Effector memory CD8-positive, alpha-beta T cell (primary cell): ENCODE data around the gene C13orf46.
A peak's percentile ranks its signal among the peaks of the same experiment; 100 is the strongest.

Source experiments
- ATAC-seq: fragments of 150-1000 bp; cut with Tn5 transposase; replicated peaks from 2 replicates; pipeline ENCODE4 v1.10.0; 2021; ENCODE audit warnings: mild to moderate bottlenecking, moderate library complexity
- DNase-seq, 3 experiments: peaks; one replicate each; pipeline ENCODE4 v3.0.0; 2021
- H3K27ac Mint-ChIP-seq, 2 donors: one replicate each; pipeline ENCODE4 v1.8.0; 2022; ENCODE audit warnings: mild to moderate bottlenecking in 2 of 2, mixed read lengths in 2 of 2, moderate library complexity in 2 of 2
- H3K27me3 Mint-ChIP-seq, 2 donors: one replicate each; pipeline ENCODE4 v1.8.0; 2022; ENCODE audit warnings: mixed read lengths in 2 of 2
- H3K36me3 Mint-ChIP-seq: one replicate; pipeline ENCODE4 v1.8.0; 2022; ENCODE audit warnings: mild to moderate bottlenecking, moderate library complexity, mixed read lengths; ENCODE audit not compliant: insufficient read depth
- H3K4me1 Mint-ChIP-seq, 2 donors: one replicate each; pipeline ENCODE4 v1.8.0; 2022; ENCODE audit warnings: low read depth in 2 of 2, mixed read lengths in 2 of 2
- H3K4me3 Mint-ChIP-seq, 2 donors: one replicate each; pipeline ENCODE4 v1.8.0; 2022; ENCODE audit warnings: mild to moderate bottlenecking in 2 of 2, mixed read lengths in 2 of 2, moderate library complexity in 2 of 2
- H3K9me3 Mint-ChIP-seq, 2 donors: one replicate each; pipeline ENCODE4 v1.8.0; 2022; ENCODE audit warnings: mixed read lengths in 2 of 2

C13orf46 gene

DNA sequence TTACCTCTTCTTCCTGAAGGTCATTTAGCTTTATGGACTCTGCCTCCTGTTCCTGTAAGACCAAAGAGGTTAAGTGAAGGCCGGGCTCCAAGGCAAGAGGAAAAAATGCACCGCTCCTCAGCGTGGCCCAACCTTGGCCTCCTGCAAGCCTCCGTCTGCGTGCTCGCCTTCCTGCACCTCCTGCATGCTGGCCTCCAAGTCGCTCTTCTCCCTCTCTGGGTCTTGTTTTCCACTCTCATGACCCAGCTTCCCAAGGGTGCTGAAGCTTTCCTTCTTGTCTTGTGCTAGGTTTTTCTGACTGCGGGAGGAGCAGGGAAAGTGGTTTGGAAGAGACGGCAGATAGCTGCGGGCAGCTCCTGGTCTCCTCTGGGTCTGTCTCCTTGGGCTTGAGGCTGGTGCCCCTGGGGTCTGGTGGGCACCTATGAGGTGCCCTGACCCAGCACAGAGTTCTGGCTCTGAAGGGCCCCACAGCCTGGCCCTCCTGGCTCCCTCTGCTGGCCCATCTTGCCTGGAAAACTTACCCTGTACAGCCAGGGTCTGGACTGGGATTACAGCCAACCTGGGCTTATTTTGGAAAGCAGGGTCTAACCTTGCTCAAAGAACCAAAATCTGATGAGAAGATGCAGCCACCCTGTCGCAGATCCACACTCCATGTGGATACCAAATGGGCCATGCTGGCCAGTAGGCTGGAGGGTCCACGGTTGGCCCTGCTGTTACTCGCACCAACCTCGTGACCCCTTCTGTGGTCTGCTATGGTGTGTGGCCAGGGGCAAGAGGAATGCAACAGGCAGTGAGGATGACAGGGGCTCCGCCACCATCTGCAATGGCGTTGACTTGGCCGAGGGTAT lies 5.2 kb downstream of the C13orf46 start:
- no peaks in the 10 kb centered on the region for H3K9me3 Mint-ChIP-seq
- no peak for ATAC-seq

DNA sequence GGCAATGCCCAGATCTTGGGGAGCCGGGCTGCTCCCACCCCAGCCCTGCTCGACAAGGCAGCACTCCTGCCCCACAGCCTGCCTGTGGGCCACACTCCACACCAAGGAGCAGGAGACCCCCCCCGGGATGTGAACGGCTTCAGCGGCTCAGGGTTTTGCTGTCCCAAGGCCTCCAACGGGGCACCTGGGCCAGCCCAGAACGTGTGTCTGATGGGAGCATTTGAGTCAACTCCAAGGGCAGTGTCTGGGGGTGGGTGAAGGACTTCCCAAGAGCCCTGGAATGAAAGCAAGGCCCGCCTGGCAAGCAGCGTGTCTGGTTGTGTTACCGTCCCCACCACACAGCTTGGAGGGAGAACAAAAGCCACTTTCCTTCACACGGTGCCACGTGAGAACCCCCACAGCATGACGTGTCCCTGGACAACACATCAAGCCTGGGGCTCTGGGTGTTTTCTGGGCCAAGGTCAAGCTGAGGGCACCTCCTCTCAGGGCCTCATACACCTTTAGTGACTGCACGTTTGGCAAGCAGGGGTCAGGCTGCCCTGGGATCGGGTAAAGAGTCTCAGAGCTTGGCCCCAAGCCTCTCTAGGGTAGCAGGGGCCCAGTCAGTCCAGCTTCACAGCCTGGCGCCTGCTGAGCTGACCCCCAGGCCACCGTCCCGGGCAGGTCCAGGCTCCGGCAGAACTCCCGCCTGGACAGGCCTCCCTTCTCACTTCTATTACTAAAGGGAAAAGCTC lies 6.0 kb downstream of the C13orf46 start:
- H3K36me3 Mint-ChIP-seq, result peaks cover 34% of the 10 kb centered on the region
- DNase-seq (no peak), ATAC-seq (no peak)
- H3K27ac Mint-ChIP-seq, result no peak overlapping the region
- no peaks in the 10 kb centered on the region for H3K9me3 Mint-ChIP-seq
- H3K4me3 Mint-ChIP-seq, result no peak overlapping the region
- H3K4me1 Mint-ChIP-seq, result no peaks in the 10 kb centered on the region
- H3K27me3 Mint-ChIP-seq, result no peaks in the 10 kb centered on the region

More for the DNA sequence above, 5.2 kb downstream of the C13orf46 start:
- H3K27ac Mint-ChIP-seq, result peak overlapping the region in 1 of 2 donors; percentile 10
- no peaks in the 10 kb centered on the region for H3K4me1 Mint-ChIP-seq
- H3K27me3 Mint-ChIP-seq, result no peaks in the 10 kb centered on the region
- H3K36me3 Mint-ChIP-seq, result peaks cover 33% of the 10 kb centered on the region
- DNase-seq, result no peak
- no peak overlapping the region for H3K4me3 Mint-ChIP-seq

DNA sequence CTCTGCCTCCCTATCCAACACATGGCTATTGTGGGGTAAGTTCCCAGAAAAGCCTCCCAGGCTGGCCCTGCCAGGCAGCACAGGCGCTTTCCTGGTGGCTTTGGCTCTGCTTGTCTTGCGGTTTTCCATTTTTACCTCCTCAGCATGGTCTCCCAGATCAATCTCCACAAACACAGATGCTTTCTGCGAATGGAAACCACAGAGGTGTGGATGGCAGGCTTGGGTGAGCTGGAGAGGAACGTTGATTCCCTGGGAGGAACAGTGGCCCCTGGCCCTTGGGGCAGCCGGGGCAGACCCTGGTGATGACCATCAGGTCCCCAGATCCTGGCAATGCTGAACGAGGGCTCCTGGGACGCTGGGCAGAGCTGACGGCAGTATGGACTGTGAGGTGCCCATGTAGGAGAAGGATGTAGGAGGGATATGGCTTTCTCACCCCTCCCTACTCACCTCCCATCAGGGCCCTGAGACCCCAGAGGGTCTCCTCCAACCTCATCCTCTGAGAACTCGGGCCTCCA lies 6.6 kb downstream of the C13orf46 start:
- Mint-ChIP-seq H3K27ac (no peak overlapping the region), H3K27me3 (no peaks in the 10 kb centered on the region), H3K9me3 (no peaks in the 10 kb centered on the region), H3K4me1 (no peaks in the 10 kb centered on the region), H3K36me3 (peaks cover 34% of the 10 kb centered on the region), H3K4me3 (no peak overlapping the region)
- ATAC-seq (no peak), DNase-seq (no peak)

DNA sequence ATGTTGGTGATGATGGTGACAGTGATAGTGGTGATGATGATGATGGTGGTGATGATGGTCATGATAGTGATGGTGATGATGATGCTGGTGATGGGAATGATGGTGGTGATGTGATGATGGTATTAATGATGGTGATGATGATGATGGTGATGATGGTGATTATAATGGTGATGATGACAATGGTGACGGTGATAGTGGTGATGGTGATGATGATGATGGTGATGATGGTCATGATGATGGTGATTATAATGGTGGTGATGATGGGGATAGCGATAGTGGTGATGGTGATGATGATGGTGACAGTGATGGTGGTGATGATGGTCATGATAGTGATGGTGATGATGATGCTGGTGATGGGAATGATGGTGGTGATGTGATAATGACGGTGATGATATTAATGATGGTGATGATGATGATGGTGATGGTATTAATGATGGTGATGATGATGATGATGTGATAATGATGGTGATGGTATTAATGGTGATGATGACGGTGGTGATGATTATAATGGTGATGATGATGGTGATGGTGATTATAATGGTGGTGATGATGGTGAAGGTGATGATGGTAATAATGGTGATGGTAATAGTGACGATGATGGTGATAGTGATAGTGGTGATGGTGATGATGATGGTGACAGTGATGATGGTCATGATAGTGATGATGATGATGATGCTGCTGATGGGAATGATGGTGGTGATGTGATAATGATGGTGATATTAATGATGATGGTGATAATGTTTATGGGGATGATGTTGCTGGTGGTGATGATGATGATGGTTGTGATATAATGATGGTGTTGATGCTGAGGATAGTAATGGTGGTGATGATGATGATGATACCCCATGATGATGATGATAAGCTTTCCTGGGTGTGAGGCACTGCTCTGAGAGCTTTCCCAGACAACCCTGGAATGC lies 7.7 kb downstream of the C13orf46 start:
- Mint-ChIP-seq H3K27ac (no peak overlapping the region), H3K4me3 (no peak overlapping the region), H3K4me1 (no peaks in the 10 kb centered on the region), H3K36me3 (peaks cover 33% of the 10 kb centered on the region), H3K9me3 (no peaks in the 10 kb centered on the region), H3K27me3 (no peaks in the 10 kb centered on the region)
- DNase-seq (no peak), ATAC-seq (no peak)

DNA sequence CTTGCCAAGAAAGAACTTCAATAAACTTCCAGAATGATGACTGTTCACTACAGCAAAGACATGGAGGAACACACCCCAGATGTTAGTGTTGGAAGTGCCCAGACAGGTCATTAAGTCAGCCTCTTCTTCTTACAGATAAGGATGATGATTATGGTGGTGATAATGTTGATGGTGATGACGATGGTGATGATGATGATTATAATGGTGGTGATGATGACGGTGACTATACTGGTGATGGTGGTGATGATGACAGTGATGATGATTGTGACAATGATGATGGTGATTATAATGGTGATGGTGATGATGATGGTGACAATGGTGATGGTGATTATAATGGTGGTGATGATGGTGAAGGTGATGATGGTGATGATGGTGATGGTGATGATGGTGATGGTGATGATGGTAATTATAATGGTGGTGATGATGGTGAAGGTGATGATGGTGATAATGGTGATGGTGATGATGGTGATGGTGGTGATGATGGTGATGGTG lies 8.4 kb downstream of the C13orf46 start:
- no peaks in the 10 kb centered on the region for H3K9me3 Mint-ChIP-seq
- H3K36me3 Mint-ChIP-seq, result peaks cover 26% of the 10 kb centered on the region

DNA sequence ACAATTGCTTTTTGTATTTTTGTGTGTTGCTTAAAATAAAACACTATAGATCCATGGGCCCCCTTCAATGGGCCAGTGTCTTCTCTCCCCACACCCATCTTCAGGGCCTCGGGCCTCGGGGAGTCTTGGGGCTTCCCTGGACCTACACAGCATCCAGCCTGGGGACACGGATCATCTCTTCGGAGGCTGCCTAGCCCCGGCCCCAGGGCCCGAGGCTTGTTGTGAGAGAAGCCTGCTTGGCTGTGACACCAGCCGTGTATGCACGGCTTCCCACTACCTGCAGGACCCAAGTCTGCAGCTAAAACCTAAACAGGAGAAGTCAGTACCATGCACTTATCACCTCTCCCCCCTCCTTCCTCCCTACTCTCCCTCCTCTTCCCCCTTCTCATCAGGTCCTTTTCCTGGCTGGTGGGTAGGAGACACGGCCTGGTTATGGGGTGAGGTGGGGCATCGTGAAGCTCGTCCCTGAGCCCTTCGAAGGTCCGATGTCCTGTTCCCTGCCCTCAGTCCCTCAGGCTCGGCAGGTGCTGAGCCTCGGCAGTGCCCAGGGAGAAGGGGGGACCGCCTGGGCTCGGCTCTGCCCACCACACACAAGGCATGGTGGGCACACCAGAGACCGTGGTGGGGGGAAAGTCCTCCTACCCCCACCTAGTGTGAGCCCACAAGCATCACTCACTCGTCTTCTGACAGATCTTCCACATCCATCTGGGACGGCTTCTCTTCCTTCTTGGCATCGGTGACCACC lies 9.5 kb downstream of the C13orf46 start:
- Mint-ChIP-seq H3K36me3 (peaks cover 18% of the 10 kb centered on the region), H3K27me3 (no peaks in the 10 kb centered on the region), H3K27ac (no peak overlapping the region), H3K9me3 (peaks cover 0 to 1% of the 10 kb centered on the region in 2 donors), H3K4me1 (no peaks in the 10 kb centered on the region), H3K4me3 (no peak overlapping the region)
- DNase-seq (no peak), ATAC-seq (no peak)

More for the DNA sequence above, 8.4 kb downstream of the C13orf46 start:
- ATAC-seq, result no peak
- Mint-ChIP-seq H3K4me1 (no peaks in the 10 kb centered on the region), H3K4me3 (no peak overlapping the region), H3K27me3 (no peaks in the 10 kb centered on the region), H3K27ac (no peak overlapping the region)
- DNase-seq, result no peak

DNA sequence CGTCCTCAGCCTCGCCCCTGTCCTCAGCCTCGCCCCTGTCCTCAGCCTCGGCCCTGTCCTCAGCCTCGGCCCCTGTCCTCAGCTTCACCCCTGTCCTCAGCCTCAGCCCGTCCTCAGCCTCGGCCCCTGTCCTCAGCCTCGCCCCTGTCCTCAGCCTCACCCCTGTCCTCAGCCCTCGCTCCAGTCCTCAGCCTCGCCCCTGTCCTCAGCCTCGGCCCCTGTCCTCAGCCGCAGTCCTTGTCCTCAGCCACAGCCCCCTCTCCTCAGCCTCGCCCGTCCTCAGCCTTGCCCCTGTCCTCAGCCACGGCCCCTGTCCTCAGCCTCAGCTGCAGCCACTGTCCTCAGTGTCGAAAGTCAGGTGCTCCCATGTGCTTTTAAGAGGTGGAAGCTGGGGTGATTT lies 10.5 kb downstream of the C13orf46 start:
- H3K4me3 Mint-ChIP-seq, result no peak overlapping the region
- peaks cover 26% of the 10 kb centered on the region for H3K36me3 Mint-ChIP-seq
- ATAC-seq (no peak), DNase-seq (no peak)
- H3K27me3 Mint-ChIP-seq, result no peaks in the 10 kb centered on the region
- peaks cover 0 to 1% of the 10 kb centered on the region in 2 donors for H3K9me3 Mint-ChIP-seq
- no peak overlapping the region for H3K27ac Mint-ChIP-seq
- peaks cover 1 to 7% of the 10 kb centered on the region in 2 donors for H3K4me1 Mint-ChIP-seq

DNA sequence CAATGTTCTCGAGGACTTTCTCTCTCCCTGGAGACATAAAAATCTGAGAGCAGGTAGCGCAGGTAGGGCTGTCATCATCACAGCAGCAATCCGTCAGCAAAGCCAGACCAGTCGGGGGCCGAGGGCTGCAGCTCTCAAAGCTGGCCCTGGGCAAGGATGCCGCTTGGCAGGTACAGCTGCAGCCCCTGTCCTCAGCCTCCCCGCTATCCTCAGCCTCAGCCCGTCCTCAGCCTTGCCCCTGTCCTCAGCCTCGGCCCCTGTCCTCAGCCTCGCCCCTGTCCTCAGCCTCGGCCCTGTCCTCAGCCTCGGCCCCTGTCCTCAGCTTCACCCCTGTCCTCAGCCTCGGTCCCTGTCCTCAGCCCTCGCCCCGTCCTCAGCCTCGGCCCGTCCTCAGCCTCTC lies 10.9 kb downstream of the C13orf46 start:
- ATAC-seq (no peak), DNase-seq (no peak)
- no peak overlapping the region for H3K27ac Mint-ChIP-seq
- no peaks in the 10 kb centered on the region for H3K27me3 Mint-ChIP-seq
- peaks cover 2 to 11% of the 10 kb centered on the region in 2 donors for H3K4me1 Mint-ChIP-seq
- peaks cover 30% of the 10 kb centered on the region for H3K36me3 Mint-ChIP-seq
- no peak overlapping the region for H3K4me3 Mint-ChIP-seq
- peaks cover 0 to 1% of the 10 kb centered on the region in 2 donors for H3K9me3 Mint-ChIP-seq

DNA sequence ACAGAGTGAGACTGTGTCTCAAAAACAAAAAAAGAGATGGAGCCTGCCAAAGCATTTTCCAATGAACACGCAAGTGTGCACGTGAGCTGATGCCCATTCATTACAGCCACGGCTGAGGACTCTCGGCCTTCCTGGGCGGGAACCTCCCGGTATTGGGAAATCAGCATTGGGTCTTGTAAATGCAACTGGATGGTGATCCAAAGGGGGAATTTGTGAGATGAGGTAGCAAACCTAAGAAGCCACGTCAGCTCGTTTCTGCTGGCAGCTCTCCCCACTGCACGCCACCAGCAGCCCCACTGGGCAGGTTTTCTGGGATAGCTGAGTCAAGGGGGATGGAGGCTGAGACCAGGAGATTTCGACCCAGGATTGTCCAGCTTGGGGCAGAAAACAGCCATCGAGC lies 11.5 kb downstream of the C13orf46 start:
- peaks cover 0 to 1% of the 10 kb centered on the region in 2 donors for H3K9me3 Mint-ChIP-seq
- H3K27ac Mint-ChIP-seq, result peak overlapping the region in 1 of 2 donors; percentile 24
- H3K36me3 Mint-ChIP-seq, result peaks cover 31% of the 10 kb centered on the region
- DNase-seq (no peak), ATAC-seq (no peak)
- no peak overlapping the region for H3K4me3 Mint-ChIP-seq
- H3K4me1 Mint-ChIP-seq, result peaks cover 6 to 14% of the 10 kb centered on the region in 2 donors
- no peaks in the 10 kb centered on the region for H3K27me3 Mint-ChIP-seq

DNA sequence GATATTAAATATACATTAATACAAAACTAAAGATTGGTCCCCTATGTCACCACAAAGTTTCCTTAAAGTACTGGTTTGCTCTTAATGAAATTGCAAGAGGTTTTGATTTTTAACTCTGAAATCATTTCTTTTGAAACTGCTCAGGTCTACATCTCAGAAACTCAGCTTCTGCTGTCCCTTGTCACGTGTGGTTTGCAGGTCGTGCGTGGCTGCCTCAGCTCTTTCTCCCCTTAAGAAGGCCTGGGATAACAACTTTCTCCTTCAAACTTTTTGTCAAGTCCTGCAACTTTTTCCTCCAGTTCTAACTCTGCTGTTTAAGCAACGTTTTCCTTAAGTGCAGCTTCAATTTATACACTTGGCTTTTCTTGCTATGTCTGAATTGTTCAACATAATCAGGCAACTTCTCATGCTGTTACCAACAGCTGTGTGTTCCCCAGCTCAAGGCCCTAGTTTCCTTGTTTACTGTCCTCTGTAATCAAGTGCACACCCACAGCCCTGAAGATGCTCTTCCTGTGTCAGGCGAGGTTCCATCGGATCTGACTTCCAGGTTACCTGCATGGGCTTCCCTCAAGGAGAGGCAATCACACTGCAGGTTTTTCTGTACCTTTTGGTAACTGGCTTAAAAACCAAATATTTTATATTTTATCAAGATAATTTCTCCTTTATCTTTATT lies 13.5 kb downstream of the C13orf46 start:
- Mint-ChIP-seq H3K27ac (peak overlapping the region in 1 of 2 donors; percentile 59), H3K36me3 (peaks cover 45% of the 10 kb centered on the region), H3K4me1 (peaks cover 9 to 17% of the 10 kb centered on the region in 2 donors), H3K4me3 (no peak overlapping the region), H3K27me3 (no peaks in the 10 kb centered on the region), H3K9me3 (peaks cover 1 to 8% of the 10 kb centered on the region in 2 donors)
- no peak for DNase-seq
- ATAC-seq, result no peak

DNA sequence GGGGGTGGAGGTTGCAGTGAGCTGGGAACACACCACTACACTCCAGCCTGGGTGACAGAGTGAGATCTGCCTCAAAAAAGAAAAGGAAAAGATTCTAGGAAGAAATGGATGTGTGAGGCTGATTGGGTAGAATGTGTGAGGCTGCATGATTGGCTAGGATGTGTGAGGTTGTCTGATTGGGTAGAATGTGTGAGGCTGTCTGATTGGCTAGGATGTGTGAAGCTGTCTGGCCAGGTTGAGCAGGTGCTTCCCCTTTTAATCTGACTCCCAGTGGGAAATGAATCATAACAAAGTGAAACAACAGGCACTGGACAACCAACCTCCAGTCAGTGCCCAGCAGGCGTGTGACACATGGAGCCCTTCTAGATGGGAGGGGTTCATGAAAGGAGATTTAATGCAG lies 14.7 kb downstream of the C13orf46 start:
- H3K27me3 Mint-ChIP-seq, result no peaks in the 10 kb centered on the region
- peaks cover 56% of the 10 kb centered on the region for H3K36me3 Mint-ChIP-seq
- H3K4me3 Mint-ChIP-seq, result no peak overlapping the region
- no peak for DNase-seq
- ATAC-seq, result no peak
- H3K9me3 Mint-ChIP-seq, result peaks cover 1 to 8% of the 10 kb centered on the region in 2 donors
- peaks cover 9 to 17% of the 10 kb centered on the region in 2 donors for H3K4me1 Mint-ChIP-seq
- H3K27ac Mint-ChIP-seq, result peak overlapping the region; percentile 46 to 85

DNA sequence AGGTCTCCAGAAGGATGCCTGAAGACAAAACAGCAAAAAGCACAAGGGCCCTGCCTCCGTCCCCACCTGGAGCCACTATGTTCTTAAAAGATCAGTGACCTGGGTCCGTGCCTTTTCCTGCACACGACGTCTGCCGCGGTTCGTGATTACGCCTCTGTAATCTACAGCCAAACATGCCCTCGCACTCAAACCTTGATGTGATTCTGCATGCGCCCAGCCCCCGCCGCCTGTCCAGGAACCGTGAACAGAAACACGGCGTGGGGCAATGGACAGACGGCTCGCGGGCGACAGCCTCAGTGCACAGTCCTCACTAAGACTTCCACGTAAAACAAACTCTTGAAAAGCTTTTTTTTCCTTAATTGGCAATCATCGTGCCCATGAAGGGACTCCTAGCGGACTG lies 15.5 kb downstream of the C13orf46 start:
- Mint-ChIP-seq H3K27me3 (no peaks in the 10 kb centered on the region), H3K9me3 (peaks cover 1 to 8% of the 10 kb centered on the region in 2 donors), H3K4me3 (no peak overlapping the region), H3K4me1 (peaks cover 9 to 17% of the 10 kb centered on the region in 2 donors), H3K27ac (peak overlapping the region; percentile 16 to 85), H3K36me3 (peaks cover 59% of the 10 kb centered on the region)
- DNase-seq (no peak), ATAC-seq (no peak)
